Limb (tissue), 2 donors: ENCODE measurements around the gene GOLGA2.

ENCODE experiments used
- DNase-seq, 2 donors: peaks; one replicate each; pipeline ENCODE4 v3.0.0-alpha.2; 2016; ENCODE audit errors: extremely low spot score in 2 of 2

Gene GOLGA2

DNA sequence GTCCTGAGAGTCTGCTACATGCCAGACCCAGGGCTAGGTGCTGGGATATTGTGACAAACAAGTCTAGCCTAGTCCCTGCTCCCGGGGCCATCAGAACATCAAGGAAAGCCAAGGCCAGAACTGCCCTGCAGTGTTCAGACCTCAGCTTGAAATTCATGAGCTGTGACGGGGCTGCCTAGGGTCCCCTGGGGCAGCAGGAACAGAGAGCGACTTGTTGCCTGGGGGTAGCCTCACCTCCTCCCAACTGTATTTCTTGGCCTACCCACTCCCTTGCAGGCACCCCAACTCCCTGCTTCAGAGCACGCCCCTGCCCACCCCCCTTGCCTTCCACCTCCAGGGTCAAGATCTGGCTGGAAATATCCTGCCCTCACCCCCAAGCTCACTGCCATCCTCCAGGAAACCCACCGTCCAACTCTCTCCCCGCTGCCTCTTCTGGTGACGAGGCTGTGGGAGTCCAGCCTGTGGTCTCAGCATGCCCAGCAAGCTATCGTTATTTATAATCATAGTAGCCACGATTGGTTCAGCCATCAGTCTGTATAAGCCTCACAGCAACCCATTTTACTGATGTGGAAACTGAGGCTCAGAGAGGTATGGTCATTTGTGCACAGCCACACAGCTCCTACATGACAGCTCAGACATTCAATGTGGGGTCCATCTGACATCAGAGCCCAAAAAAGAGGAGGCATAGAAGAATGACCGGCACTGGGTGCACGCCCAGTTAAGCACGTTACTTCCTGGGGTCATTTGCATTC, 61.9 kb downstream of the GOLGA2 start:
- peak in 1 of 2 donors; percentile 46 for DNase-seq

DNA sequence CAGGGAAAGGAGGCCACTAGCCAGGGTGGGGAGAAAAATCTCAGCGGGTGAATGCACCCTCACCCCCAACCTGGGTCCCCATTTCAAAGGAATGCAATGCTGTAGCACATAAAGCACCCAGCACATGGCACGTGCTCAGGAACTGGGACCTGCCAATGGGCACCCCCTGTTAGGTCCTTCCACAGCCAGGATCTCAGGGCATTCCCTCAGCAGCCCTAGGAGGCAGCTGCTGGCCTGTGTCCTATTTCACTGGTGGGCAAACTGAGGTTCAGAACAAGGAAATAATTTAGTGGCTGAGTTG, 63.9 kb downstream of the GOLGA2 start:
- DNase-seq = no peak

DNA sequence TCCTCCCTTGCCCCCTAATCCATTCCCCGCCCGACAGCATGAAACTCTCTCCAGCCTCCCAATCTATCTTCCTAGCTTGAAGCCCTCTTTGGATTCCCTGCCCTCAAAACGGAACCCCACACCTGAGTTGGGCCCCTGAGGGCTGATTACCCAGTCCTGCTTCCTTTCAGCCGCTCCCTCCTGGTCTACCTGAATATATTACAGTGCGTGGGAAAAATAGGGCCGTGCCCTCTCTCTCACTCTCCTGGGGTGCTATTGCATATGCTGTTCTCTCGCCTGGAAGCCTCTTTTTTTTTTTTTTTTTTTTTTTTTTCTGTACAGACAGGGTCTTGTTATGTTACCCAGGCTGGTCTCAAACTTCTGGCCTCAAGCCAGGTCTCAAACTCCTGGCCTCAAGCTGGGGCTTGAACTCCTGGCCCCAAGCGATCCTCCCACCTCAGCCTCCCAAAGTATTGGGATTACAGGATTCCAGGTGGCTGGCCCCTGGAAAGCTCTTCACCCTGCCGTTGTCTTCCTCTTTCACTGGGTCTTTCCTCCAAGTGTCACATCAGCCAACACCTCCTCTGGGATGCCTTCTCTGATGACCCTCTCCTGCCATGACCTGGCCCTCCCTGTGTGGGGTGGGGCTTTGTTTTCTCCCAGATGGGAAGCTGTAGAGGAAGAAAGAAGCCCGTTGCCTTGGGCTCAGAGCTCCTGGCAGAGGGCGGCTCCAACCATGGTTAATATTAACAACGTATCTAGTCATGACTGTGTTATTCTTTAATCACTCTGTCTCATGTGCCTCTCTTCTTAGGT, 64.4 kb downstream of the GOLGA2 start:
- DNase-seq = no peak

DNA sequence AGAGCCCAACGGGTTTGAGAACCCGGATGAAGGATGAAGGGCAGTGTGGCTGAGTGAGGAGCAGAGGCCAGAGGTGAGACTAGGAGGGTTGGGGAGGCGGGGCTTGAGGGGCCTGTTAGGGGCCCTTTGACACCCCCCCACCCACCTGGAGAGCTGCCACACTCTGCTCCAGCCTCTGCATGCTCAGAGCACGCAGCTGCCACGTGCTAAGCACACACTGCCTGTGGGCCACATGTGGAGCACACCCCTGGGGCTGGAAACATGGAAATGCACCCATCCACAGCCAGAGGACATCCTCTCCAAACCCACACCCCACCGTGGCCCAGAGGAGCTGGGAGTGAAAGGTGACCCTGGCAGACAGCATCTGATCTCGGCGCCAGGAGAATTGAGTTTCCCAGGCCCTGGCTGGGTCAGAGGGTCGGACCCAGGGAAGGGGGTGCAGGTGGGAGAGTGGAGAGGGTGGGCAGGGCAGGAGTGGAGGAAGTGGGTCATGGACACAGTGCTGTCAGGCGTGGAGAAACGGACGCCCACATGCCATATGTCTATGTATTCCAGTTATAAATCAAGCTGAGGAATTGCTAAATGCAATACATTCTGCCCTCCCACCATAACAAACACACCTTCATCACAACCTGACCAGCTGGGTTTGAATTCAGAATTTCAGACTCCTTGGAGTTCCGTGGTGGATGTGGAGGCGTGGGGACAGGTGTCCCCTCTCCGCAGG, 66.7 kb downstream of the GOLGA2 start:
- DNase-seq = no peak

DNA sequence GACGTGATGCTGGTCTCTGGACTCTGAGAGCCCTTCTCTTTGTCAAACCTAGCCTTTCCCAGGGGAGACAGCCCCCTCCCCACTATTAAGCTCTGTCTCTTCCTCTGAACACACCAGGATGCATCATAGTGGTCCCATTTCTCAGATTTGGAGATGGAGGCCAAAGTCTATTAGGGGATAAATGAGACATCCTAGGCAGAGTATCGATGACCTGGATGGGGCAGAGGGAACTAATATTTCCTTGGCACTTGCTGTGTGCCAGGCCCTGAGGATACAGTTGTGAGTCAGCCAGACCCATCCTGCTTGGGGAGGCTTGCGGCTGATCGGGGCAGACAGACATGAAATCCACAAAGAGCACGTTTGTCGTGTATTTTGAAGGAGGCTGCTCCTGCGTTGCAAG, 67.4 kb downstream of the GOLGA2 start:
- no peak for DNase-seq

DNA sequence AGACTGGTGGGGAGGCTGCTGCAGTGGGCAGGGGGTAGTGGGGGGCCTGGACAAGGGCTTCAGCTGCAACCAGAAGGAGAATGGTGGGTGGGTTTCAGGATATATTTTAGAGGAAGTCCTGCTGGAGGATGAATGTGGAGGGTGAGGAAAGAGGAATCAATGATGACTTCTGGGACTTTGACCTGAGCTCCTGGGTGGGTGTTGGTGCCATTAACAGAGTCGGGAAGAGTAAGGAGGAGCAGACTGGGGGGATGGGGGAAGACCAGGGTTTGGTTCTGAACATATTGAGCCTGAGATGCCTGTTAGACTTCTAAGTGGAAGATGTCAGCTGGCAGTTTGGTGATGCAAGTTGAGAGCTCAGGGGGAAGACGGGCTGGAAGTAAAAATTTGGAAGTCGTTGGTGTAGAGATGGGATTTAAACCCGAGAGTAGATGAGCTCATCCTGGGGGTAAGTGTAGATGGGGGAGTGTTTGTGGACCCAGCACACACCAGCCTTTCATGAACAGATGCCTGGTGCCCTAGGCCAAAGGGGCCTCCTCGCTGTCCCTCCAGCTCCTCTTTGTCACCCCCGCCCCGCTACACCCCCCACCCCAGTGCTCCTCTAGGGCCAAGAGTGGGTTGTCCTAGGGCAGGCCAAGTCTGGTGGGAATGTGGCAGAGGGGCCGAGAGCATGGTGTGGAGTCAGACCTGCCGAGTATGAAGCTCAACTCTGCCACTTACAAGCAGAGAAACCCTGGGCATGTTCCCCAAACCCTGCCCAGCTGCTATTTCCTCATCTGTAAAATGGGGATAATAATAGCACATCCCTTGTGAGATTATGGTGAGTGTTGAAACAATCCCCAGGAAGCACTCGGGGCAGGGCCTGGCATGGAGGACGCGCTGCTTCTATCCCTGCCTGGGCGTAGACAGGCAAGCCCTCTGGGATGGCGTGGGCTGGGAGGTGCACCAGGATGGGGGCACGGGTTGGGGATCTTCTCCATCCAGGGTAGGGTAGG, 68.6 kb downstream of the GOLGA2 start:
- no peak for DNase-seq

DNA sequence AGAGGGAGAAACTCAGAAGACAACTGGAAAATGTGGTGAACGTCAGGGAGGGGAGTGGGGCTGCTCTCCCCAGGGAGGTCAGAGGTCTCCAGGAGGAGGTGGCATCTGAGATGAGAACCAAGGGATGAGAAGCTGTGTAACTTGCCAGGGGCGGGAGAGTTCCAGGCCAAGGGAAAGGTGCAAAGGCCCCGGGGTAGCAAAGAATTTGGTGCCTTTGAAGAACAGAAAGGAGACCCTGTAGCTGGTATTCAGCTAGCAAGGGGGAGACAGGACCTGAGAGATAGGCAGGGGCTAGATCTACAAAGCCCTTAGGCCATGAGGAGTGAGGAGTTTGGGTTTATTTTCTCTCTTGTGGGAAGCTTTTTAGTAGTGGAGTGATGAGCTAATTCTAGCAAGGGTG, 69.3 kb downstream of the GOLGA2 start:
- DNase-seq = no peak
